ENCODE results near the gene LRRC71. TPM values are rescaled to one million over a fixed set of nuclear protein-coding genes. Genes with fewer than 3 reads are reported as not detected.

The LRRC71 gene
- total RNA-seq, 4 donors from 2014 or later, result not detected

- DNase-seq, result no peak
- no peak for TF ChIP-seq POLR2A (IDR thresholded peaks at IDR 0.05)
- TF ChIP-seq, protein P1, sequence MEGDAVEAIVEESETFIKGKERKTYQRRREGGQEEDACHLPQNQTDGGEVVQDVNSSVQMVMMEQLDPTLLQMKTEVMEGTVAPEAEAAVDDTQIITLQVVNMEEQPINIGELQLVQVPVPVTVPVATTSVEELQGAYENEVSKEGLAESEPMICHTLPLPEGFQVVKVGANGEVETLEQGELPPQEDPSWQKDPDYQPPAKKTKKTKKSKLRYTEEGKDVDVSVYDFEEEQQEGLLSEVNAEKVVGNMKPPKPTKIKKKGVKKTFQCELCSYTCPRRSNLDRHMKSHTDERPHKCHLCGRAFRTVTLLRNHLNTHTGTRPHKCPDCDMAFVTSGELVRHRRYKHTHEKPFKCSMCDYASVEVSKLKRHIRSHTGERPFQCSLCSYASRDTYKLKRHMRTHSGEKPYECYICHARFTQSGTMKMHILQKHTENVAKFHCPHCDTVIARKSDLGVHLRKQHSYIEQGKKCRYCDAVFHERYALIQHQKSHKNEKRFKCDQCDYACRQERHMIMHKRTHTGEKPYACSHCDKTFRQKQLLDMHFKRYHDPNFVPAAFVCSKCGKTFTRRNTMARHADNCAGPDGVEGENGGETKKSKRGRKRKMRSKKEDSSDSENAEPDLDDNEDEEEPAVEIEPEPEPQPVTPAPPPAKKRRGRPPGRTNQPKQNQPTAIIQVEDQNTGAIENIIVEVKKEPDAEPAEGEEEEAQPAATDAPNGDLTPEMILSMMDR (IDR thresholded peaks at IDR 0.05), result no peak
- Histone ChIP-seq H3K9me3 (no peaks in the 10 kb centered on the region), H3K27me3 (no peaks in the 10 kb centered on the region), H3K27ac (no peak overlapping the region), H3K4me1 (peaks cover 4 to 46% of the 10 kb centered on the region in 2 donors), H3K36me3 (peaks cover 0 to 6% of the 10 kb centered on the region in 2 donors), H3K4me3 (replicated peaks in 1 of 3) (no peak overlapping the region)
- 72 to 74% methylated on average over 18 to 19 of the region's 19 CpGs for WGBS, 2 donors
- intact Hi-C loops (cut with DNase I), result no loop called here
These were observed 16.1 kb upstream of the LRRC71 start for GRCh38 chr1:156904187-156904959.

- intact Hi-C loops (cut with DNase I), result no loop called here
- WGBS, 2 donors, result 87 to 90% methylated on average over 11 to 15 of the region's 16 CpGs
- Histone ChIP-seq H3K4me1 (peaks cover 4 to 39% of the 10 kb centered on the region in 2 donors), H3K9me3 (no peaks in the 10 kb centered on the region), H3K27me3 (no peaks in the 10 kb centered on the region), H3K36me3 (peaks cover 0 to 6% of the 10 kb centered on the region in 2 donors), H3K4me3 (replicated peaks in 1 of 3) (no peak overlapping the region), H3K27ac (no peak overlapping the region)
- DNase-seq, result no peak
- TF ChIP-seq, protein P1 (IDR thresholded peaks at IDR 0.05), result no peak
- no peak for TF ChIP-seq POLR2A (IDR thresholded peaks at IDR 0.05)
These were observed 15.3 kb upstream of the LRRC71 start for GRCh38 chr1:156905176-156905575.

DNA sequence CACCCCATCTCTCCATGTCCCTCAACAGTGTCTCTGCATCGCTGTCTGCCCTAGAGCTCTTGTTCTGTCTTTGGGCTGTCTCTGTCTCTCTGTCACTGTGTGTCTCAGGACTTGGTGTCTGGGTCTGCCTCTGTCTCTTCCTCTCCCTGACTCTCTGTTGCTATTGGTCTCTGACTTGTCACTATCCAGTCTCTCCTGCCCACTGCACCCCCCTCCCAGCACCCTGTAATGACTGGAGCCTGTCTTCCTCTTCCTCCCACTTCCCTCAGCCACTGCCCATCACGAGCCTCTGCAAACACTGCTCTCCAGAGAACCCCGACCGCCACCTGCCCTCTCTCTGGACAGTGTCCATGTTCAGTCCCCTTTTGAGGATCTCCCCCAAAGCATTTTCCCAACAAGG, 14.8 kb upstream of the LRRC71 start:
- Histone ChIP-seq H3K4me3 (replicated peaks in 1 of 3) (no peak overlapping the region), H3K4me1 (peaks cover 4 to 38% of the 10 kb centered on the region in 2 donors), H3K27me3 (no peaks in the 10 kb centered on the region), H3K9me3 (no peaks in the 10 kb centered on the region), H3K36me3 (peaks cover 0 to 6% of the 10 kb centered on the region in 2 donors), H3K27ac (no peak overlapping the region)
- no peak for DNase-seq
- intact Hi-C loops (cut with DNase I), result no loop called here
- WGBS, 2 donors, result 62 to 64% methylated on average over 4 of the region's 4 CpGs
- no peak for TF ChIP-seq POLR2A (IDR thresholded peaks at IDR 0.05)
- TF ChIP-seq, protein P1 (IDR thresholded peaks at IDR 0.05), result no peak

DNA sequence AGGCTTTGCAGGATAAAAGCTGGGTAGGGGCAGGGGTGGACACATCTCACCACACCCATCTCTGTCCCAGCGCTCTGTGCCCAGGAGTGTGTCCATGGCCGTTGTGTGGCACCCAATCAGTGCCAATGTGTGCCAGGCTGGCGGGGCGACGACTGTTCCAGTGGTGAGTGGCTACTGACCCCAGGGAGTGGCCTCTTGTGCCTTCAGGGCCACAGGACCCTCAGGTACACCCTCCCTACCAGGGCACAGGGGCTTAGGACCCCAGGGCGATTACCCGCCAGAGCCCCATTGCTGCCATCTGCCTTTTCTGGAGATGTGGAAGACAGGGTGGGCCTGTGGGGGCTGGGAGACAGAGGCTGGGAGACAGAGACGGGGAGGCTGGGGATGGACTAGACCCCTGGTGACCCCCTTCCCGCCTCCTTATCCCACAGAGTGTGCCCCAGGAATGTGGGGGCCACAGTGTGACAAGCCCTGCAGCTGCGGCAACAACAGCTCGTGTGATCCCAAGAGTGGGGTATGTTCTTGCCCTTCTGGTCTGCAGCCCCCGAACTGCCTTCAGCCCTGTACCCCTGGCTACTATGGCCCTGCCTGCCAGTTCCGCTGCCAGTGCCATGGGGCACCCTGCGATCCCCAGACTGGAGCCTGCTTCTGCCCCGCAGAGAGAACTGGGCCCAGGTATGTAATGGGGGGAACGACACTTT, 14.1 kb upstream of the LRRC71 start:
- Histone ChIP-seq H3K27me3 (no peaks in the 10 kb centered on the region), H3K4me1 (peaks cover 4 to 35% of the 10 kb centered on the region in 2 donors), H3K4me3 (replicated peaks in 1 of 3) (no peak overlapping the region), H3K9me3 (no peaks in the 10 kb centered on the region), H3K36me3 (peaks cover 0 to 6% of the 10 kb centered on the region in 2 donors), H3K27ac (no peak overlapping the region)
- 89 to 91% methylated on average over 12 to 13 of the region's 16 CpGs for WGBS, 2 donors
- no peak for TF ChIP-seq POLR2A (IDR thresholded peaks at IDR 0.05)
- TF ChIP-seq, protein P1 (IDR thresholded peaks at IDR 0.05), result no peak
- intact Hi-C loops (cut with DNase I), result no loop called here
- no peak for DNase-seq

DNA sequence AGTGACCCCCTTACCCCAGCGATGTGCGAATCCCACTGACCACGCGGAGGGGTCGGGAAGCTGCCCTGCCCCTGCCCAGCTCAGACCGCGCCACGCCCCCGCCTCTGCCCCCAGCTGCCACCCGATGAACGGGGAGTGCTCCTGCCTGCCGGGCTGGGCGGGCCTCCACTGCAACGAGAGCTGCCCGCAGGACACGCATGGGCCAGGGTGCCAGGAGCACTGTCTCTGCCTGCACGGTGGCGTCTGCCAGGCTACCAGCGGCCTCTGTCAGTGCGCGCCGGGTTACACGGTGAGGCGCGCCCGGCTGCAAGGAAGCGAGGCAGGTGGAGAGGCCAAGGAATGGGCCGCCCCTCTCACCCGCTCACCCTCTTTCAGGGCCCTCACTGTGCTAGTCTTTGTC, 11.9 kb upstream of the LRRC71 start:
- Histone ChIP-seq H3K27me3 (no peaks in the 10 kb centered on the region), H3K9me3 (no peaks in the 10 kb centered on the region), H3K4me1 (peaks cover 19 to 36% of the 10 kb centered on the region in 2 donors), H3K4me3 (replicated peaks in 1 of 3) (no peak overlapping the region), H3K36me3 (peaks cover 0 to 6% of the 10 kb centered on the region in 2 donors), H3K27ac (no peak overlapping the region)
- DNase-seq, result no peak
- intact Hi-C loops (cut with DNase I), result no loop called here
- 68 to 75% methylated on average over 21 to 24 of the region's 29 CpGs for WGBS, 2 donors
- no peak for TF ChIP-seq POLR2A (IDR thresholded peaks at IDR 0.05)
- TF ChIP-seq, protein P1 (IDR thresholded peaks at IDR 0.05), result no peak
